Ovary (tissue), 9 donors: Measurements from ENCODE around the gene TSPAN4. TPM values are rescaled to one million over a fixed set of nuclear protein-coding genes. Genes with fewer than 3 reads are reported as not detected.

Experiments used
- DNase-seq, 5 donors: peaks; one replicate each; pipeline ENCODE4 v3.0.0-alpha.2; 2019 to 2020
- H3K27ac ChIP-seq, 2 donors: fragments of 200-600 bp; one replicate each; pipeline versions ENCODE4 v1.5.1 to v1.8.0; 2019 to 2022
- H3K27me3 ChIP-seq: fragments of 200-600 bp; one replicate; pipeline ENCODE4 v1.8.0; 2022
- H3K36me3 ChIP-seq: fragments of 200-600 bp; sonication (generic); one replicate; pipeline ENCODE4 v1.5.1; 2019
- H3K4me1 ChIP-seq: one replicate; pipeline ENCODE4 v1.8.1; 2013; ENCODE audit warnings: mild to moderate bottlenecking, moderate library complexity; ENCODE audit not compliant: insufficient read depth
- H3K4me3 ChIP-seq: fragments of 200-600 bp; sonication (generic); one replicate; pipeline ENCODE4 v1.5.1; 2017
- H3K9me3 ChIP-seq, 2 donors: fragments of 200-600 bp in 1 of 2; sonication (generic) in 1 of 2; one replicate each; pipeline versions ENCODE4 v1.5.1 to v1.8.1; 2013 to 2019; ENCODE audit warnings: mild to moderate bottlenecking in 1 of 2, moderate library complexity in 1 of 2
- EP300 ChIP-seq: sonication (generic); formaldehyde crosslinking; IDR thresholded peaks from one replicate; pipeline ENCODE4 v1.6.1; 2017; ENCODE audit warnings: antibody characterized with exemption
- POLR2A ChIP-seq: fragments of 450-650 bp; IDR thresholded peaks from one replicate; pipeline ENCODE4 v1.6.1; 2017; ENCODE audit warnings: antibody characterized with exemption, mild to moderate bottlenecking, moderate library complexity
- WGBS, 3 donors: extraction: QIAGEN DNeasy Blood & Tissue Kit in 1 of 3; methylation state at CpG; one replicate each; pipeline versions ENCODE4 v1.1.5 to v1.1.7; 2013 to 2017; 5-methylcytosine and 5-hydroxymethylcytosine counted together
- intact Hi-C, 4 donors: fragments of 100-400 bp; cut with DNase I; formaldehyde crosslinking; loops; one replicate each; pipeline versions ENCODE4 v1.11.0 to v1.15.1; 2022 to 2023
- polyA plus RNA-seq, 2 donors: library from polyadenylated mRNA; stranded (reverse); fragments of 200-250 nt in 1 of 2; fragments of 350-450 nt in 1 of 2; fragmentation: Illumina TruSeq in 1 of 2; extraction: RNeasy Lipid Tissue Mini Kit (QIAGEN cat#74804) in 1 of 2; gene quantifications; one replicate each; pipeline ENCODE4 v1.2.3, GENCODE V29; 2013 to 2014
- total RNA-seq, 7 donors: library from RNA; depleted of rRNA in 2 of 7; stranded (reverse); fragments of >200 nt in 2 of 7; fragmentation: NEBNext Ultra II Directional in 3 of 7; extraction: Animal tissue kit (Norgen Biotek cat#: 25700) in 3 of 7; gene quantifications; one replicate each; pipeline versions ENCODE4 v1.1.0 to v1.2.4, GENCODE V29; 2016 to 2023
- TF ChIP-seq, protein P1 (sequence below), 3 donors: fragments of 450-650 bp in 2 of 3; fragments of 200-600 bp in 1 of 3; IDR thresholded peaks; one replicate each; pipeline versions ENCODE4 v1.5.1 to v1.8.0; 2016 to 2022; ENCODE audit warnings: antibody characterized with exemption in 3 of 3, mild to moderate bottlenecking in 1 of 3
- donor health status: DM: no; HTN: no; CAD: no; lungs with moderate emphysema.
- donor health status: DM: no; HTN: no; CAD: no.
- donor health status: Bipolar disorder and iron deficiency.
- donor health status: DM: yes; HTN: yes; CAD: no.
- donor health status: DM: no; HTN: no; CAD: no.
- donor health status: DM: yes; HTN: yes; CAD: no.

Gene TSPAN4
- total and polyA plus RNA-seq, 9 donors: 6.4 to 124 (median 89.7) TPM

- TF ChIP-seq EP300: no peak
- no peak for TF ChIP-seq POLR2A
- TF ChIP-seq, protein P1, sequence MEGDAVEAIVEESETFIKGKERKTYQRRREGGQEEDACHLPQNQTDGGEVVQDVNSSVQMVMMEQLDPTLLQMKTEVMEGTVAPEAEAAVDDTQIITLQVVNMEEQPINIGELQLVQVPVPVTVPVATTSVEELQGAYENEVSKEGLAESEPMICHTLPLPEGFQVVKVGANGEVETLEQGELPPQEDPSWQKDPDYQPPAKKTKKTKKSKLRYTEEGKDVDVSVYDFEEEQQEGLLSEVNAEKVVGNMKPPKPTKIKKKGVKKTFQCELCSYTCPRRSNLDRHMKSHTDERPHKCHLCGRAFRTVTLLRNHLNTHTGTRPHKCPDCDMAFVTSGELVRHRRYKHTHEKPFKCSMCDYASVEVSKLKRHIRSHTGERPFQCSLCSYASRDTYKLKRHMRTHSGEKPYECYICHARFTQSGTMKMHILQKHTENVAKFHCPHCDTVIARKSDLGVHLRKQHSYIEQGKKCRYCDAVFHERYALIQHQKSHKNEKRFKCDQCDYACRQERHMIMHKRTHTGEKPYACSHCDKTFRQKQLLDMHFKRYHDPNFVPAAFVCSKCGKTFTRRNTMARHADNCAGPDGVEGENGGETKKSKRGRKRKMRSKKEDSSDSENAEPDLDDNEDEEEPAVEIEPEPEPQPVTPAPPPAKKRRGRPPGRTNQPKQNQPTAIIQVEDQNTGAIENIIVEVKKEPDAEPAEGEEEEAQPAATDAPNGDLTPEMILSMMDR (IDR thresholded peaks at IDR 0.05): no peak
- Histone ChIP-seq H3K36me3 (no peaks in the 10 kb centered on the region), H3K4me1 (peaks cover 22% of the 10 kb centered on the region), H3K27me3 (no peaks in the 10 kb centered on the region), H3K9me3 (no peaks in the 10 kb centered on the region), H3K4me3 (no peak overlapping the region), H3K27ac (no peak overlapping the region)
- no peak for DNase-seq
- intact Hi-C loops: loop anchor here in 2 of 4 donors (5.0 to 10.0 kb wide), 3 partner anchors 149 to 199 kb away; no protein-coding TSS in a partner anchor
- WGBS, 3 donors: 83 to 89% (median 87%) methylated on average over 7 of the region's 7 CpGs
Measured at GRCh38 chr11:855330-855674, 12.7 kb downstream of the TSPAN4 start.

GRCh38 chr11:855796-856195 is 13.1 kb downstream of the TSPAN4 start:
- Histone ChIP-seq H3K27ac (no peak overlapping the region), H3K27me3 (no peaks in the 10 kb centered on the region), H3K4me3 (no peak overlapping the region), H3K36me3 (no peaks in the 10 kb centered on the region), H3K4me1 (peaks cover 17% of the 10 kb centered on the region), H3K9me3 (no peaks in the 10 kb centered on the region)
- no peak for DNase-seq
- TF ChIP-seq POLR2A (no peak), EP300 (no peak)
- TF ChIP-seq, protein P1 (IDR thresholded peaks at IDR 0.05): no peak
- 62 to 85% (median 71%) methylated on average over 4 to 12 of the region's 12 CpGs for whole genome bisulfite sequencing, 3 donors
- intact Hi-C loops: loop anchor here in 2 of 4 donors (5.0 to 10.0 kb wide), 3 partner anchors 149 to 199 kb away; no protein-coding TSS in a partner anchor

GRCh38 chr11:856397-856796 is 13.7 kb downstream of the TSPAN4 start:
- no peak overlapping the region for H3K27ac ChIP-seq

DNA sequence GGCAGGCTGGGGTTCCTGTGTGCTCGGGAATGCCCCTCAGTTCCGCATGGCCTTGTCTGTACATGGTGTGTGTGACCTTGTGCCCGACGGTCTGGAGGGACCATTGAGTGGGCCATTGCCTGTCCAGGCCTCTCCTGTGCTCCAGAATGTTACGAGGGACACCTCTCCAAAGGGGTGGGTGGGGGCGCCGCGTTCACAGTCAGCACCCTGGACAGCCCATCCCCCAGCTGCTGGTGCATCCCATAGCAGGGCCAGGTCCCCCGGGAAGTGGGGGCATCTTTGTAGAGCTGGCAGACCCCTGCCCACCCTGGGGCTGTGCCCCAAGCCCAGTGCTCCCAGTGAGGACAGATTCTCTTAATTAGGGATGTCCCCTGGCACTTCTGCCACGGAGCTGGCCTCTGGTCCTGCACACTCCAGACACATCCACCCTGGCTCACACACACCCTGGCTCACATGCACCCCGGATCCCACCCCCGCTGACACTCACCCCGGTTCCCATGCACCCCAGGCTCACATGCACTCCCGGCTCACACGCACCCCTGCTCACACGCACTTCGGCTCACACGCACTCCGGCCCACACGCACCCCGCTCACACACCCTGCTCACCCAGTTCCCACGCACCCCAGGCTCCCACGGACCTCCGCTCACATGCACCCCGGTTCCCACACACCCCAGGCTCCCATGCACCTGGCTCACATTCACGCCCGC is 15.6 kb downstream of the TSPAN4 start:
- H3K36me3 ChIP-seq: no peaks in the 10 kb centered on the region
- no peak overlapping the region for H3K4me3 ChIP-seq
- H3K27me3 ChIP-seq: no peaks in the 10 kb centered on the region
- H3K4me1 ChIP-seq: peaks cover 12% of the 10 kb centered on the region
- TF ChIP-seq, protein P1 (IDR thresholded peaks at IDR 0.05): no peak
- TF ChIP-seq EP300: no peak
- no peak for TF ChIP-seq POLR2A
- WGBS, 3 donors: 69 to 77% (median 72%) methylated on average over 27 of the region's 27 CpGs
- DNase-seq: no peak
- no peak overlapping the region for H3K27ac ChIP-seq
- H3K9me3 ChIP-seq: no peaks in the 10 kb centered on the region
- intact Hi-C loops: loop anchor here in 2 of 4 donors (5.0 to 10.0 kb wide), 3 partner anchors 147 to 197 kb away; no protein-coding TSS in a partner anchor

More at GRCh38 chr11:856397-856796, 13.7 kb downstream of the TSPAN4 start:
- intact Hi-C loops: loop anchor here in 2 of 4 donors (5.0 to 10.0 kb wide), 3 partner anchors 148 to 198 kb away; no protein-coding TSS in a partner anchor
- Histone ChIP-seq H3K4me1 (peaks cover 12% of the 10 kb centered on the region), H3K9me3 (no peaks in the 10 kb centered on the region), H3K27me3 (no peaks in the 10 kb centered on the region), H3K4me3 (no peak overlapping the region), H3K36me3 (no peaks in the 10 kb centered on the region)
- DNase-seq: no peak
- TF ChIP-seq EP300 (no peak), POLR2A (no peak)
- TF ChIP-seq, protein P1 (IDR thresholded peaks at IDR 0.05): no peak
- 76 to 78% (median 76%) methylated on average over 6 to 8 of the region's 8 CpGs for WGBS, 3 donors
